Measurements from ENCODE around the gene GPR32. TPM values are rescaled to one million over a fixed set of nuclear protein-coding genes. Genes with fewer than 3 reads are reported as not detected.
"Not testable (repeated sequence)": the region's sequence is repeated elsewhere in the genome, so short reads cannot be mapped to it uniquely, and the experiment has no call there.

GPR32 gene, protein sequence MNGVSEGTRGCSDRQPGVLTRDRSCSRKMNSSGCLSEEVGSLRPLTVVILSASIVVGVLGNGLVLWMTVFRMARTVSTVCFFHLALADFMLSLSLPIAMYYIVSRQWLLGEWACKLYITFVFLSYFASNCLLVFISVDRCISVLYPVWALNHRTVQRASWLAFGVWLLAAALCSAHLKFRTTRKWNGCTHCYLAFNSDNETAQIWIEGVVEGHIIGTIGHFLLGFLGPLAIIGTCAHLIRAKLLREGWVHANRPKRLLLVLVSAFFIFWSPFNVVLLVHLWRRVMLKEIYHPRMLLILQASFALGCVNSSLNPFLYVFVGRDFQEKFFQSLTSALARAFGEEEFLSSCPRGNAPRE
- total RNA-seq (not detected), polyA plus RNA-seq (not detected)
- long read RNA-seq, donor 1, result 0 reads
- long read RNA-seq, donor 2, result 0 reads

DNA sequence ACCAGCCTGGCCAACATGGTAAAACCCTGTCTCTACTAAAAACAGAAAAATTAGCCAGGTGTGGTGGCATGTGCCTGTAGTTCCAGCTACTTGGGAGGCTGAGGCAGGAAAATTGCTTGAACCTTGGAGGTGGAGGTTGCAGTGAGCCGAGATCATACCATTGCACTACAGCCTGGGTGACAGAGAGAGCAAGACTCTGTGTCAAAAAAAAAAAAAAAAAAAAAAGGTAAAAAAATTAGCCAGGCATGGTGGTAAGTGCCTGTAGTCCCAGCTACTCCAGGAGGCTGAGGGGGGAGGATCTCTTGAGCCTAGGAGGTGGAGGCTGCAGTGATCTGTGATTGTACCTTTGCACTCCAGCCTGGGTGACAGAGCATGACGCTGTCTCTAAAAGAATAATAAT, at the start of gene GPR32:
Gene GPR32, plus strand, starts transcription at position 301 of the 400 bp plus-strand sequence. CDS start 137 bp downstream, outside the sequence.
- 70 to 97% (median 78%) methylated on average over 2 of the region's 2 CpGs for WGBS, 3 donors
- DNase-seq; intact Hi-C loops (cut with DNase I): not testable (repeated sequence)

DNA sequence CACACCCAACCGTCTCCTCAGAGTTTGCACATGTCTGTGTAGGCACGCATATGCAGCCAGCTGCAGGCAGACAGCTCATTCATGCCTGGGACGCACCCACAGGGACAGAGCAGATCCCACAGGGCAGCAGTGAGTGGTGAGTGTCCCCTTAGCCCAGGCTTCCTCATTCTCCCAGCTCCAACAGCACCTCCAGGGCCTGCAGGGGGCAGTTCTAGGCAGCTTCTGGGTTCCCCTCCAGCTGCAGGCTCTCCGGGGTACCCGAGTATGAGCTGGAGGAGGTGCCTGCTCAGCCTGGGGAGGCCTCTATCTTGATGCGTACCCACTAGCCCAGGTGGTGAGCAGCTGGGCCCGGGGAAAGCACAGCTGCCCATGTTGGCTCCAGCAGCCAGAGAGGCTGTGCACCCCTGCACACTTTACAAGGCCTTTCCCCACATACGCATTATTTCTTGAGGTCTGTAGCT, 49.3 kb upstream of the GPR32 start:
- no peak overlapping the region for H3K27ac ChIP-seq
- no peaks in the 10 kb centered on the region for H3K36me3 ChIP-seq (ENCODE audit: insufficient read depth in 1 of 2, low read depth in 1 of 2)
- intact Hi-C loops (cut with DNase I), result no loop called here
- no peaks in the 10 kb centered on the region for H3K9me3 ChIP-seq
- H3K27me3 ChIP-seq (ENCODE audit: insufficient read depth in 3 of 3, low read length in 2 of 3), result peaks cover 0 to 87% (median 22%) of the 10 kb centered on the region in 3 donors
- H3K4me3 ChIP-seq, result no peak overlapping the region
- ATAC-seq (no peak), DNase-seq (no peak)
- no peaks in the 10 kb centered on the region for H3K4me1 ChIP-seq
- WGBS, 3 donors, result 39 to 56% (median 46%) methylated on average over 8 of the region's 8 CpGs
- no peak for TF ChIP-seq CTCF (IDR thresholded peaks at IDR 0.05)

More for the DNA sequence above, at the start of gene GPR32:
- H3K4me3 ChIP-seq; ATAC-seq; H3K36me3 ChIP-seq (ENCODE audit: insufficient read depth in 1 of 2, low read depth in 1 of 2); H3K9me3 ChIP-seq; H3K4me1 ChIP-seq; H3K27ac ChIP-seq: not testable (repeated sequence)
- peaks cover 0 to 25% (median 0%) of the 10 kb centered on the region in 3 donors for H3K27me3 ChIP-seq (ENCODE audit: insufficient read depth in 3 of 3, low read length in 2 of 3)

GRCh38 chr19:50721441-50722137, 48.7 kb upstream of the GPR32 start:
- intact Hi-C loops (cut with DNase I), result no loop called here
- ATAC-seq (no peak), DNase-seq (peak in 1 of 2 donors; percentile 35)
- WGBS, 3 donors, result 38 to 44% (median 44%) methylated on average over 10 of the region's 10 CpGs
- Histone ChIP-seq H3K27me3 (ENCODE audit: insufficient read depth in 3 of 3, low read length in 2 of 3) (peaks cover 0 to 85% (median 19%) of the 10 kb centered on the region in 3 donors), H3K36me3 (ENCODE audit: insufficient read depth in 1 of 2, low read depth in 1 of 2) (no peaks in the 10 kb centered on the region), H3K4me1 (no peaks in the 10 kb centered on the region), H3K27ac (no peak overlapping the region), H3K9me3 (no peaks in the 10 kb centered on the region), H3K4me3 (no peak overlapping the region)
- no peak for TF ChIP-seq CTCF (IDR thresholded peaks at IDR 0.05)

DNA sequence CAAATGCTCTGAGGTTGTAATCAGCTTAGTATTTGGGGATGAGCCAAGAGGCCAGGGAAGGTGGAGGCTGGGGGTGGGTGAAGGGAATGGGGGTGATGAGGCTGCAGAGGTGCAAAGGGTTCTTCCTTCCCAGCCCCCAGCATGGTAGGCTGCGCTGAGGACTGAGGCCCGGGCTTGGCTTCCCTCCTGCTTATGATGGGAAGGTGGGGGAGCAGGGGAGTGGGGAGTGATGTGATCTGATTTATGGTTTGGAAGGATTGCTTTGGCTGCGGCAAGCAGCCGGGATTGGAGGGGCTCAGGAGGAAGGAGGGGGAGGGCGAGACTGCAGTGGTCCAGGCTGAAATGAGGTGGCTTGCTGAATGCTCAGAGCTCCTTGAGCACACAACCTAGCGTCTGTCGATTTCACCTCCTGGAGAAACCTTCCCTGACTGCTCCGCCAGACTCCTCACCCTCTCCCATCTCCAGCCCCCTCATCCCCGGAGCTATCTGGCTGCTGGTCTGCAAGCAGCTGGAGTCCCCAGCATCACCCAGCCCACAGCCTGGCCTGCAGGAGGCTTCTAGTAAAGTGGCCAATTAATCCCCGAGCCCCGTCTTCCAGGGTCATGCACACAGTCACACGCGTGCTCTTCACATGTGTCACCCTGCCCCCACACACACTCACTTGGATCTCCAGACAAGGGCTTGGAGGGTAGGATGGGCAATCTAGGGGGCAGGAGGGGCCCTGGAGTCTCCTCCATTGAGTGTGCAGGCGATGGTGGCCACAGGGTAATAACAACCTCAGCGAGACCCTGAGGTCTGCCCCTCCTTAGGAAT, 47.9 kb upstream of the GPR32 start:
- Histone ChIP-seq H3K4me3 (peak overlapping the region; percentile 25), H3K36me3 (ENCODE audit: insufficient read depth in 1 of 2, low read depth in 1 of 2) (no peaks in the 10 kb centered on the region), H3K4me1 (no peaks in the 10 kb centered on the region), H3K27ac (no peak overlapping the region), H3K9me3 (no peaks in the 10 kb centered on the region), H3K27me3 (ENCODE audit: insufficient read depth in 3 of 3, low read length in 2 of 3) (peaks cover 0 to 83% (median 22%) of the 10 kb centered on the region in 3 donors)
- ATAC-seq (no peak), DNase-seq (no peak)
- intact Hi-C loops (cut with DNase I), result no loop called here
- TF ChIP-seq CTCF (IDR thresholded peaks at IDR 0.05), result no peak
- 53 to 62% (median 58%) methylated on average over 15 of the region's 15 CpGs for WGBS, 3 donors

All from psoas muscle (tissue), 8 donors.